ENCODE data around the gene SPEN.
"Not testable (repeated sequence)": the region's sequence is repeated elsewhere in the genome, so short reads cannot be mapped to it uniquely, and the experiment has no call there.

Gene SPEN

DNA sequence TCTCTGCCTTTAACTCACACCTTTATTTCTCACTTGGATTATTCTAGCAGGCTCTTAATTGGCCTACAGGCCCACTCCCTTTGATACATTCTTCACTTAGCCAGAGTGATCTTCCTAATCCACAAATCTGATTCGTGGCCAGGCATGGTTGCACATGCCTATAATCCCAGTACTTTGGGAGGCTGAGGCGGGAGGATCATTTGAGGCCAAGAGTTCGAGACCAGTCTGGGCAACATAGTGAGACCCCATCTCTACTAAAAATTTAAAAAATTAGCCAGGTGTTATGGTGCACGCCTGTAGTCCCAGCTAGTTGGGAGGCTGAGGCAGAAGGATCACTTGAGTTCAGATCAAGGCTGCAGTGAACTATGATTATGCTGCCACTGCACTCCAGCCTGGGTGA lies 126.3 kb downstream of the SPEN start:
- Mint-ChIP-seq H3K9me3 (peaks cover 0 to 6% of the 10 kb centered on the region in 2 donors), H3K27me3 (no peaks in the 10 kb centered on the region), H3K27ac (peak overlapping the region in 1 of 2 donors; percentile 3), H3K4me3 (peak overlapping the region in 1 of 2 donors; percentile 0), H3K4me1 (peaks cover 63% of the 10 kb centered on the region)
- ATAC-seq: no peak
- DNase-seq: no peak

DNA sequence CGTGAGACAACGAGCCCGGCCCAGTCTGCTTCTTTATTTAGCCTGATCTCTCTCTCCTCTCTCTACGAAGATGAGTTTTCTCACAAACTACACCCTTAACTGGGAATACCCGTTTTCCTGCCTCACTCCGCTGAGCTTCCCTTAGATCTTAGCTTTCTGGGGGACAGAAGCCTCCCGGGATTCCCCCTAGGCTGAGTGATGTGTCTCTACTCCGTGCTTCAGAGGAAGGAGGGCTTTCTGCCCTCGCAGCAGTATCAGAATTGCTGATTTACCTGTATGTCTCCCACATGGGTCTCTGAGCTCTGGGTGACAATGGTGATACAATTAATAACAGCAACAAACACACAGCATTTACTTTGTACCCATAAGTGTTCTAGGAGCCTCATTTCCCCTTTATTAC lies 127.3 kb downstream of the SPEN start:
- ATAC-seq (peak; percentile 45), DNase-seq (peak; percentile 21 to 38)
- no peaks in the 10 kb centered on the region for H3K27me3 Mint-ChIP-seq
- H3K9me3 Mint-ChIP-seq: peaks cover 0 to 3% of the 10 kb centered on the region in 2 donors
- H3K4me1 Mint-ChIP-seq: peaks cover 56% of the 10 kb centered on the region
- peak overlapping the region; percentile 86 to 87 for H3K27ac Mint-ChIP-seq
- peak overlapping the region; percentile 91 to 97 for H3K4me3 Mint-ChIP-seq

- Mint-ChIP-seq H3K27ac (peak overlapping the region; percentile 86 to 87), H3K9me3 (no peaks in the 10 kb centered on the region), H3K4me1 (peaks cover 51% of the 10 kb centered on the region), H3K27me3 (no peaks in the 10 kb centered on the region), H3K4me3 (peak overlapping the region; percentile 91 to 97)
- peak; percentile 84 for ATAC-seq
- peak; percentile 82 to 84 for DNase-seq
These were observed 127.9 kb downstream of the SPEN start for GRCh38 chr1:15975358-15975804.

- H3K9me3 Mint-ChIP-seq: no peaks in the 10 kb centered on the region
- H3K4me1 Mint-ChIP-seq: peaks cover 45% of the 10 kb centered on the region
- H3K27ac Mint-ChIP-seq: peak within 1 kb of the TSS; percentile 96 to 99
- H3K27me3 Mint-ChIP-seq: no peaks in the 10 kb centered on the region
- peak; percentile 91 for ATAC-seq
- peak; percentile 96 to 97 for DNase-seq
- H3K4me3 Mint-ChIP-seq: peak within 1 kb of the TSS; percentile 91 to 97
These were observed 128.5 kb downstream of the SPEN start, which contains the start of gene ZBTB17 for GRCh38 chr1:15975805-15976680. Gene ZBTB17 (minus strand): TSS chr1:15976101. CDS start chr1:15948495, 27,606 bp downstream.

DNA sequence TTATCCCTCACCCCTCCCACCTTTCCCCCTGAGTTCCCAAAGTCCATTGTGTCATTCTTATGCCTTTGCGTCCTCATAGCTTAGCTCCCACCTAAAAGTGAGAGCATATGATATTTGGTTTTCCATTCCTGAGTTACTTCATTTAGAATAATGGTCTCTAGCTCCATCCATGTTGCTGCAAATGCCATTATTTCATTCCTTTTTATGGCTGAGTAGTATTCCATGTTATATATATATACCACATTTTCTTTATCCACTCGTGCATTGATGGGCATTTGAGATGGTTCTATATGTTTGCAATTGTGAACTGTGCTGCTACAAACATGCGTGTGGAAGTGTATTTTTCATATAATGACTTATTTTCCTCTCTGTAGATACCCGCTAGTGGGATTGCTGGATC lies 130.4 kb downstream of the SPEN start:
- DNase-seq, ATAC-seq, H3K27ac Mint-ChIP-seq, H3K9me3 Mint-ChIP-seq, H3K27me3 Mint-ChIP-seq, H3K4me3 Mint-ChIP-seq: not testable (repeated sequence)
- peaks cover 34% of the 10 kb centered on the region for H3K4me1 Mint-ChIP-seq

DNA sequence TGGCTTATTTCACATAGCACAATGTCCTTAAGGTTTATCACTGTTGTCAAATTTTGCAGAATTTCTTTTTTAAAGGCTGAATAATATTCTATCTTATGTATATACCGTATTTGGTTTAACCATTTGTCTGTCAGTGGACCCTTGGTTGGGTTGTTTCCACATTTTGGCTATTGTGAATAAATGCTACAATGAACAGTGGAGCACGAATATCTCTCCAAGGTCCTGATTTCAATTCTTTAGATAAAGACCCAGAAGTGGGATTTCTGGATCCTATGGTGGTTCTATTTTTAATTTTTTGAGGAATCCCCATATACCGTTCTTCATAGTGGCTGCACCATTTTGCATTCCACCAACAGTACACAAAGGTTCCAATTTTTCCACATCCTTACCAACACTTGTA lies 134.2 kb downstream of the SPEN start:
- Mint-ChIP-seq H3K27me3 (no peaks in the 10 kb centered on the region), H3K4me3 (no peak overlapping the region), H3K9me3 (peaks cover 9 to 11% of the 10 kb centered on the region in 2 donors), H3K27ac (no peak overlapping the region), H3K4me1 (peaks cover 34% of the 10 kb centered on the region)
- ATAC-seq: no peak
- DNase-seq: no peak

- no peak overlapping the region for H3K4me3 Mint-ChIP-seq
- H3K4me1 Mint-ChIP-seq: peaks cover 28% of the 10 kb centered on the region
- H3K9me3 Mint-ChIP-seq: peaks cover 9 to 11% of the 10 kb centered on the region in 2 donors
- ATAC-seq: no peak
- H3K27ac Mint-ChIP-seq: no peak overlapping the region
- no peak for DNase-seq
- H3K27me3 Mint-ChIP-seq: no peaks in the 10 kb centered on the region
These were observed 135.8 kb downstream of the SPEN start for GRCh38 chr1:15983275-15983674.

DNA sequence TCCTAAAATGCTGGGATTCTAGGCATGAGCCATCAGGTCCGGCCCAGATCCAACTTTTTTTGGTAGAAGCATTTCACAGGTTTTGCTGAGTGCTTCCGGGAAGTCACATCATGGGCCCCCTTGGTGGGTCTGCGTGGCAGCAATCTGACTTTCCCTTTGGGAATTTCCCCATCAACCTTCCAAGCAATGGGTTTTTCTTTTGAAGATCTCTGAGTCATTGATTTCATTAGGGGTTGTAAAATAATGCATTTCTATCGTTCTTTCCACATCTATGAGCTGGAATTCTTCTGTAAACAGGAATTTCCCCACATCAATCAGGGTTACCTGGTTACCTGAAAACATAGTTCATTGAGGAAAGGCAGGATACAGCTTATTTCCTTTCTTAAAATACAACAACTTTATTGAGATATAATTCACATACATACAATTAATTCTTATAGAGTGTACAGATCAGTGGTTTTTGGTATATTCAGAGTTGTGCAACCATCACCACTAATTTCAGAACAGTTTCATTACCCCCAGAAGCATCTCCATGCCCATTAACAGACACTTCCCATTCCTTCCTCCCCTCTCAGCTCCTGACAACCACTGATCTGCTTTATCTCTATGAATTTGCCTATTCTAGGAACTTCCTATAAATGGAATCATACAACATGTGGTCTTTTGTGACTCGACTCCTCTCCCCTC lies 138.2 kb downstream of the SPEN start:
- Mint-ChIP-seq H3K27me3 (peaks cover 10% of the 10 kb centered on the region), H3K27ac (no peak overlapping the region), H3K4me1 (peaks cover 28% of the 10 kb centered on the region), H3K9me3 (peaks cover 9 to 11% of the 10 kb centered on the region in 2 donors), H3K4me3 (peak overlapping the region in 1 of 2 donors; percentile 1)
- ATAC-seq (no peak), DNase-seq (no peak)

DNA sequence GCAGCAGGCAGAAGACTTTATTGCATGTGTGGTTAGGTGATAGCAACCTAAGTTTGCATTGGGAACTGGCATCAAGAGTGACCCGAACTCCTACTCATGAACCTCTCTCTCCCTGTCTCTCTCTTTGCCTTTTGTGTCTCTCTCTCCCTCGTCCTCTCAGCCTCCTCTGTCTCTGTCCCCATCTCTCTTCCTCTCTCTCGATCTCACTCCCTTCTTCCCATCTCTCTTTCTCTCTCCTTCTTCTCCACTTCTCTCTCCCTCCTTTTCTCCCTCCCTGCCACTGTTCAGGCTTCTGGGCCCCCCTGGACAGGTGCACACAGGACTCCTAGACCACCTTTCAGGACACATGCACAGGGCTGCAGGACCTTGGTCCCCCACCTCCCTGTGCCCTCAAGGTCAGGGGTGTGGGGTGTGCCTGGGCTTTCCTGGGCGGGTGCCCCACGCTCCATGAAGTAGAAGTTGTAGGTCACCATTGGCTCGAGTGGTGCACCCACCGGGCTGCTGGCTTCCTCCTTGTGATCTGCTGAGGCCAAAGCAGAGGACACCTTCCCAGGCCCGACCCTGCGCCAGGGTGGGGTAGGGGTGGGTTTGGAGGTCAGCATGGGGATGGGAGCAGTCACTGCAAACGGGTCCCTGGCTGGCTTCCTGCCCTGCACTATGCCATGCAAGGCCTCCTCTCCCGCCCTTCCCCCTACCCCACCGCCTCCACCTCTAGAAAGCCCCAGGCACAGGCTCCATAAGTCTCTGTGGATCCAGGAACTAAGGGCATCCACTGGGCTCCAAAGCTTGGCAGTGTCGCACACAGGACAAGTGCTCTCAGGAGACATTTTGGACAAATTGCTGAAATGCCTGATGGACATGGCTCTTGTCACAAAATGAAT lies 141.6 kb downstream of the SPEN start:
- no peak overlapping the region for H3K27ac Mint-ChIP-seq
- H3K4me3 Mint-ChIP-seq: no peak overlapping the region
- DNase-seq (no peak), ATAC-seq (peak; percentile 33)
- no peaks in the 10 kb centered on the region for H3K9me3 Mint-ChIP-seq
- peaks cover 10% of the 10 kb centered on the region for H3K27me3 Mint-ChIP-seq
- H3K4me1 Mint-ChIP-seq: peaks cover 19% of the 10 kb centered on the region

GRCh38 chr1:15989776-15990175 lies 142.3 kb downstream of the SPEN start:
- H3K4me1 Mint-ChIP-seq: peaks cover 12% of the 10 kb centered on the region
- DNase-seq: no peak
- no peak overlapping the region for H3K4me3 Mint-ChIP-seq
- peaks cover 10% of the 10 kb centered on the region for H3K27me3 Mint-ChIP-seq
- no peaks in the 10 kb centered on the region for H3K9me3 Mint-ChIP-seq
- ATAC-seq: no peak
- no peak overlapping the region for H3K27ac Mint-ChIP-seq

Measured in stimulated activated naive CD8-positive, alpha-beta T cell treated with anti-CD3 and anti-CD28 coated beads, Interleukin-15, amount 100 ng/mL, for 72 hours (primary cell).